Mesendoderm (in vitro differentiated cells): Measurements from ENCODE around the gene FSTL4.

ENCODE experiments used
- DNase-seq: peaks from one replicate; pipeline ENCODE4 v3.0.0; 2013
- H2AK5ac ChIP-seq: 2 replicates; pipeline ENCODE4 v1.6.1; 2013; ENCODE audit warnings: low read length, inconsistent platforms
- H2BK120ac ChIP-seq: 2 replicates; pipeline ENCODE4 v1.6.1; 2013; ENCODE audit warnings: low read depth, mild to moderate bottlenecking, low read length, moderate library complexity, mixed read lengths
- H2BK15ac ChIP-seq: replicated peaks from 2 replicates; pipeline ENCODE4 v1.6.1; 2013; ENCODE audit warnings: low read depth, mild to moderate bottlenecking, moderate library complexity
- H2BK5ac ChIP-seq: 2 replicates; pipeline ENCODE4 v1.6.1; 2013; ENCODE audit warnings: low read length, inconsistent platforms
- H3K18ac ChIP-seq: 2 replicates; pipeline ENCODE4 v1.6.1; 2013; ENCODE audit warnings: mild to moderate bottlenecking, low read length, mixed read lengths
- H3K23ac ChIP-seq: one replicate; pipeline ENCODE4 v1.6.1; 2013; ENCODE audit warnings: low read length
- H3K27ac ChIP-seq: 2 replicates; pipeline ENCODE4 v1.5.1; 2013; ENCODE audit warnings: low read depth, mild to moderate bottlenecking, inconsistent platforms, low read length, moderate library complexity
- H3K27me3 ChIP-seq: 2 replicates; pipeline ENCODE4 v1.6.1; 2013; ENCODE audit warnings: low read length, control low read depth, mild to moderate bottlenecking, inconsistent platforms; ENCODE audit not compliant: insufficient read depth, poor library complexity
- H3K36me3 ChIP-seq: 2 replicates; pipeline ENCODE4 v1.6.1; 2013; ENCODE audit warnings: low read length, inconsistent platforms; ENCODE audit not compliant: control insufficient read depth, insufficient read depth
- H3K4ac ChIP-seq: one replicate; pipeline ENCODE4 v1.6.1; 2013; ENCODE audit warnings: low read depth, mild to moderate bottlenecking, low read length, moderate library complexity
- H3K4me1 ChIP-seq: 2 replicates; pipeline ENCODE4 v1.6.1; 2013; ENCODE audit warnings: low read depth, low read length, inconsistent platforms; ENCODE audit not compliant: control insufficient read depth
- H3K4me2 ChIP-seq: 2 replicates; pipeline ENCODE4 v1.6.1; 2013; ENCODE audit warnings: low read length
- H3K4me3 ChIP-seq: 2 replicates; pipeline ENCODE4 v1.5.1; 2013; ENCODE audit warnings: mild to moderate bottlenecking, low read length
- H3K56ac ChIP-seq: one replicate; pipeline ENCODE4 v1.6.1; 2013; ENCODE audit warnings: low read length
- H3K79me1 ChIP-seq: 2 replicates; pipeline ENCODE4 v1.6.1; 2013; ENCODE audit warnings: low read length, inconsistent platforms
- H3K79me2 ChIP-seq: 2 replicates; pipeline ENCODE4 v1.6.1; 2013; ENCODE audit warnings: mild to moderate bottlenecking, low read length; ENCODE audit not compliant: control insufficient read depth, insufficient read depth
- H3K9ac ChIP-seq: 2 replicates; pipeline ENCODE4 v1.6.1; 2013; ENCODE audit warnings: low read length, inconsistent platforms
- H4K5ac ChIP-seq: one replicate; pipeline ENCODE4 v1.6.1; 2013; ENCODE audit warnings: low read length
- H4K8ac ChIP-seq: one replicate; pipeline ENCODE4 v1.6.1; 2013; ENCODE audit warnings: low read depth, mild to moderate bottlenecking, control low read depth, low read length, moderate library complexity
- WGBS: extraction: QIAGEN DNeasy Blood & Tissue Kit; methylation state at CpG from one replicate; pipeline ENCODE4 v1.1.7; 2013; ENCODE audit warnings: low lambda C conversion rate, missing lambda C conversion rate; ENCODE audit not compliant: insufficient coverage; ENCODE audit errors: extremely low coverage; 5-methylcytosine and 5-hydroxymethylcytosine counted together

Gene FSTL4

DNA sequence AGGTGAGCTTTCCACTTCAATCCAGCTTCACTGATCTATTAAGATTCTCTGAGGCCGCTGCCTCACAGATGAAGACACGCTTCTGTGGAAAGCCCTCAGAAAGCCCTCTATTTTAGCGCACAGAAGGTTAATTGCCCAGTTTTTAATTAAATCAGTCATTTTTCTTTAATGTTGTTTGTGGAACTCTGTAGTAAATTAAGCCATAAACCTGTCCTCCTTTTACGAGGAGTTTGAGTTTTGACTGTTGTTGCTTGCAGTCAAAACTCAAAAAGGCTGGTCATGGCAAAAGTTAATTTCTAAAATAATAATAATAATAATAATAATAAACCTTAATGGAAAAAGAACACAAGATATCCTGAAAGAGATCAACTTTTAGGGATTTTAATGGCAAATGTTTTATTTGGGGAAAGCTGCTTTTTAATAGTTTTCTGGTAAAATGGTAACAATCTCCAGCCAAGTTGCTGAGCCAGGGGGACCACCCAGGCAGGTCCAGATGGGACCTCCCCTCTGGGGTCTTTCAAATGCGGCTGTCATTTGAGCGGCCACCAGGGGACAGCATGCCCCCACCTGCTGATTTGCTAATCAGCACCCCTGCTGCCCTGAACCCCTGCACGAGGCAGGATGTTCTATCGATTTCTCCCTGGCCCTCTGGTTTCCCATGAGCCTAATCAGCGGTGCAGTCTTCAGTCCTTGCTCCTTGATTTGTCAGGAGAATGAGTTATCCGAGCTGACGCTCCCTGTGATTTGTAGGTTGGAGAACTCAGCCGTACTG, 247.2 kb downstream of the FSTL4 start:
- H2BK15ac ChIP-seq, result no peak overlapping the region
- H3K4me1 ChIP-seq, result peaks cover 10% of the 10 kb centered on the region
- no peaks in the 10 kb centered on the region for H3K27me3 ChIP-seq
- no peak overlapping the region for H3K4me2 ChIP-seq
- H3K27ac ChIP-seq, result no peak overlapping the region
- DNase-seq, result peak; percentile 57
- H2BK120ac ChIP-seq, result no peak overlapping the region
- no peak overlapping the region for H4K5ac ChIP-seq
- no peaks in the 10 kb centered on the region for H3K36me3 ChIP-seq
- no peaks in the 10 kb centered on the region for H3K79me1 ChIP-seq
- H3K4me3 ChIP-seq, result no peak overlapping the region
- no peak overlapping the region for H3K9ac ChIP-seq
- no peak overlapping the region for H2BK5ac ChIP-seq
- no peak overlapping the region for H3K56ac ChIP-seq
- H3K23ac ChIP-seq, result no peak overlapping the region
- H2AK5ac ChIP-seq, result no peak overlapping the region
- no peak overlapping the region for H3K4ac ChIP-seq
- WGBS, result no CpG with 5 or more reads among the region's 12 CpGs
- no peak overlapping the region for H3K18ac ChIP-seq
- H4K8ac ChIP-seq, result no peak overlapping the region
- no peaks in the 10 kb centered on the region for H3K79me2 ChIP-seq

GRCh38 chr5:133363807-133364587, 248.3 kb downstream of the FSTL4 start:
- Histone ChIP-seq H3K23ac (no peak overlapping the region), H3K4me1 (peaks cover 10% of the 10 kb centered on the region), H3K79me2 (no peaks in the 10 kb centered on the region), H2BK120ac (no peak overlapping the region), H4K8ac (no peak overlapping the region), H3K79me1 (no peaks in the 10 kb centered on the region), H3K4me3 (no peak overlapping the region), H2BK15ac (no peak overlapping the region), H3K9ac (no peak overlapping the region), H3K4ac (no peak overlapping the region), H3K27ac (no peak overlapping the region), H3K18ac (no peak overlapping the region), H3K4me2 (no peak overlapping the region), H3K27me3 (no peaks in the 10 kb centered on the region), H4K5ac (no peak overlapping the region), H3K56ac (peak overlapping the region; percentile 10), H3K36me3 (no peaks in the 10 kb centered on the region), H2AK5ac (no peak overlapping the region), H2BK5ac (no peak overlapping the region)
- no CpG with 5 or more reads among the region's 10 CpGs for WGBS
- DNase-seq, result no peak

GRCh38 chr5:133362438-133362837, 249.9 kb downstream of the FSTL4 start:
- no peaks in the 10 kb centered on the region for H3K79me2 ChIP-seq
- WGBS, result no CpG with 5 or more reads among the region's 7 CpGs
- no peak overlapping the region for H3K56ac ChIP-seq
- no peak overlapping the region for H2AK5ac ChIP-seq
- H2BK15ac ChIP-seq, result no peak overlapping the region
- H3K4me3 ChIP-seq, result no peak overlapping the region
- H3K4me2 ChIP-seq, result no peak overlapping the region
- H3K36me3 ChIP-seq, result no peaks in the 10 kb centered on the region
- no peak overlapping the region for H3K4ac ChIP-seq
- H3K23ac ChIP-seq, result no peak overlapping the region
- no peak overlapping the region for H4K8ac ChIP-seq
- no peak overlapping the region for H3K9ac ChIP-seq
- peaks cover 10% of the 10 kb centered on the region for H3K4me1 ChIP-seq
- H2BK5ac ChIP-seq, result no peak overlapping the region
- H4K5ac ChIP-seq, result no peak overlapping the region
- H3K27ac ChIP-seq, result no peak overlapping the region
- DNase-seq, result no peak
- no peaks in the 10 kb centered on the region for H3K27me3 ChIP-seq
- H3K79me1 ChIP-seq, result no peaks in the 10 kb centered on the region
- H3K18ac ChIP-seq, result no peak overlapping the region
- no peak overlapping the region for H2BK120ac ChIP-seq

- H3K36me3 ChIP-seq, result no peaks in the 10 kb centered on the region
- H4K8ac ChIP-seq, result no peak overlapping the region
- H2AK5ac ChIP-seq, result no peak overlapping the region
- no peaks in the 10 kb centered on the region for H3K79me1 ChIP-seq
- H3K18ac ChIP-seq, result no peak overlapping the region
- H3K4ac ChIP-seq, result no peak overlapping the region
- no peaks in the 10 kb centered on the region for H3K79me2 ChIP-seq
- no peak overlapping the region for H3K9ac ChIP-seq
- no peak overlapping the region for H3K4me3 ChIP-seq
- H3K27ac ChIP-seq, result no peak overlapping the region
- H3K56ac ChIP-seq, result no peak overlapping the region
- H3K27me3 ChIP-seq, result no peaks in the 10 kb centered on the region
- H4K5ac ChIP-seq, result no peak overlapping the region
- no peak overlapping the region for H3K23ac ChIP-seq
- H2BK15ac ChIP-seq, result no peak overlapping the region
- no peak overlapping the region for H3K4me2 ChIP-seq
- no CpG with 5 or more reads among the region's 1 CpG for WGBS
- peaks cover 10% of the 10 kb centered on the region for H3K4me1 ChIP-seq
- H2BK5ac ChIP-seq, result no peak overlapping the region
- DNase-seq, result no peak
- no peak overlapping the region for H2BK120ac ChIP-seq
Measured at GRCh38 chr5:133361922-133362321, 250.4 kb downstream of the FSTL4 start.

GRCh38 chr5:133360693-133361472, 251.5 kb downstream of the FSTL4 start:
- H2BK5ac ChIP-seq, result no peak overlapping the region
- no peak overlapping the region for H3K4me3 ChIP-seq
- no peak overlapping the region for H3K18ac ChIP-seq
- H2BK15ac ChIP-seq, result no peak overlapping the region
- no peak overlapping the region for H3K23ac ChIP-seq
- H3K27me3 ChIP-seq, result no peaks in the 10 kb centered on the region
- no peak overlapping the region for H4K5ac ChIP-seq
- no peak overlapping the region for H3K9ac ChIP-seq
- no peak overlapping the region for H3K27ac ChIP-seq
- peak; percentile 62 for DNase-seq
- H3K79me1 ChIP-seq, result no peaks in the 10 kb centered on the region
- H2BK120ac ChIP-seq, result no peak overlapping the region
- no CpG with 5 or more reads among the region's 18 CpGs for WGBS
- peaks cover 10% of the 10 kb centered on the region for H3K4me1 ChIP-seq
- no peaks in the 10 kb centered on the region for H3K79me2 ChIP-seq
- H2AK5ac ChIP-seq, result no peak overlapping the region
- H3K36me3 ChIP-seq, result no peaks in the 10 kb centered on the region
- H4K8ac ChIP-seq, result no peak overlapping the region
- no peak overlapping the region for H3K4ac ChIP-seq
- H3K4me2 ChIP-seq, result no peak overlapping the region
- no peak overlapping the region for H3K56ac ChIP-seq
